Calu3 (cell line): ENCODE data around the gene PICK1. TPM values are rescaled to one million over a fixed set of nuclear protein-coding genes. Genes with fewer than 3 reads are reported as not detected.

Experiments used
- BruUV-seq: library from RNA; stranded (reverse); fragments of 400-500 nt; replicated peaks from 2 replicates; lab custom pipeline; 2021; lab: Mats Ljungman, UMichigan
- CTCF ChIA-PET: fragments of 300-600 bp; sonication (Branson Sonifier 250); formaldehyde crosslinking; loops from one replicate; lab custom pipeline; 2022; ENCODE audit warnings: antibody characterized with exemption; lab: Charles Lee
- DNase-seq: peaks from one replicate; pipeline ENCODE4 v3.0.0; 2022
- H3K27ac Mint-ChIP-seq: one replicate; pipeline ENCODE4 v1.8.0; 2022; ENCODE audit warnings: mixed read lengths; ENCODE audit not compliant: unreplicated experiment
- H3K27me3 Mint-ChIP-seq: one replicate; pipeline ENCODE4 v1.8.0; 2022; ENCODE audit warnings: mixed read lengths; ENCODE audit not compliant: unreplicated experiment
- H3K36me3 Mint-ChIP-seq: one replicate; pipeline ENCODE4 v1.8.0; 2022; ENCODE audit warnings: mild to moderate bottlenecking, moderate library complexity, mixed read lengths; ENCODE audit not compliant: insufficient read depth, unreplicated experiment
- H3K4me1 Mint-ChIP-seq: one replicate; pipeline ENCODE4 v1.8.0; 2022; ENCODE audit warnings: mild to moderate bottlenecking, low read depth, mixed read lengths; ENCODE audit not compliant: unreplicated experiment
- H3K4me3 Mint-ChIP-seq: one replicate; pipeline ENCODE4 v1.8.0; 2022; ENCODE audit warnings: mild to moderate bottlenecking, low read depth, moderate library complexity, mixed read lengths; ENCODE audit not compliant: unreplicated experiment
- H3K9me3 Mint-ChIP-seq: one replicate; pipeline ENCODE4 v1.8.0; 2022; ENCODE audit warnings: low read depth, mixed read lengths; ENCODE audit not compliant: unreplicated experiment
- CTCF ChIP-seq: fragments of 200-600 bp; IDR thresholded peaks from one replicate; pipeline ENCODE4 v1.8.0; 2022; ENCODE audit warnings: antibody characterized with exemption; ENCODE audit not compliant: unreplicated experiment
- intact Hi-C: fragments of 100-400 bp; cut with micrococcal nuclease; formaldehyde crosslinking; loops from one replicate; pipeline ENCODE4 v1.10.0; 2022; ENCODE audit not compliant: unreplicated experiment
- total RNA-seq: library from RNA; stranded (reverse); gene quantifications from 2 replicates; pipeline ENCODE4 v1.2.3, GENCODE V29; 2022

The PICK1 gene
- total RNA-seq, 1 experiment from 2014 or later: 54.2 TPM

- Mint-ChIP-seq H3K27me3 (peaks cover 4% of the 10 kb centered on the region), H3K4me1 (peaks cover 29% of the 10 kb centered on the region), H3K4me3 (no peak overlapping the region), H3K27ac (no peak overlapping the region), H3K9me3 (no peaks in the 10 kb centered on the region), H3K36me3 (peaks cover 3% of the 10 kb centered on the region)
- BruUV-seq: no TSS peak
- intact Hi-C loops: no loop called here
- no peak for TF ChIP-seq CTCF
- DNase-seq: no peak
- CTCF ChIA-PET: interaction anchor here (0.5 kb wide), 1 partner anchor 78 kb away, joined by 4 read pairs; no protein-coding TSS in a partner anchor
Observed at GRCh38 chr22:38018938-38019827, 38.0 kb upstream of the PICK1 start.

- H3K4me3 Mint-ChIP-seq: no peak overlapping the region
- peaks cover 23% of the 10 kb centered on the region for H3K27me3 Mint-ChIP-seq
- peaks cover 21% of the 10 kb centered on the region for H3K4me1 Mint-ChIP-seq
- H3K27ac Mint-ChIP-seq: no peak overlapping the region
- CTCF ChIA-PET: no interaction called here
- no peak for DNase-seq
- intact Hi-C loops: no loop called here
- peaks cover under 1% of the 10 kb centered on the region for H3K36me3 Mint-ChIP-seq
- no TSS peak for BruUV-seq
- TF ChIP-seq CTCF: no peak
- no peaks in the 10 kb centered on the region for H3K9me3 Mint-ChIP-seq
Observed at GRCh38 chr22:38021206-38021605, 36.0 kb upstream of the PICK1 start.

GRCh38 chr22:38023045-38023444, 34.2 kb upstream of the PICK1 start:
- CTCF ChIA-PET: no interaction called here
- Mint-ChIP-seq H3K27ac (no peak overlapping the region), H3K27me3 (peaks cover 37% of the 10 kb centered on the region), H3K9me3 (no peaks in the 10 kb centered on the region), H3K4me3 (no peak overlapping the region), H3K4me1 (peaks cover 5% of the 10 kb centered on the region), H3K36me3 (no peaks in the 10 kb centered on the region)
- TF ChIP-seq CTCF: no peak
- intact Hi-C loops: no loop called here
- DNase-seq: no peak
- no TSS peak for BruUV-seq

GRCh38 chr22:38025514-38025913, 31.7 kb upstream of the PICK1 start:
- Mint-ChIP-seq H3K27me3 (peaks cover 57% of the 10 kb centered on the region), H3K9me3 (no peaks in the 10 kb centered on the region), H3K27ac (no peak overlapping the region), H3K4me3 (no peak overlapping the region), H3K36me3 (no peaks in the 10 kb centered on the region), H3K4me1 (no peaks in the 10 kb centered on the region)
- BruUV-seq: no TSS peak
- DNase-seq: no peak
- CTCF ChIA-PET: interaction anchor here (0.9 kb wide), 1 partner anchor 8 kb away, joined by 3 read pairs; no protein-coding TSS in a partner anchor
- TF ChIP-seq CTCF: no peak
- intact Hi-C loops: no loop called here
